Measurements from ENCODE around the gene UGT2B17.
"Not testable (repeated sequence)": the region's sequence is repeated elsewhere in the genome, so short reads cannot be mapped to it uniquely, and the experiment has no call there.

Gene UGT2B17

DNA sequence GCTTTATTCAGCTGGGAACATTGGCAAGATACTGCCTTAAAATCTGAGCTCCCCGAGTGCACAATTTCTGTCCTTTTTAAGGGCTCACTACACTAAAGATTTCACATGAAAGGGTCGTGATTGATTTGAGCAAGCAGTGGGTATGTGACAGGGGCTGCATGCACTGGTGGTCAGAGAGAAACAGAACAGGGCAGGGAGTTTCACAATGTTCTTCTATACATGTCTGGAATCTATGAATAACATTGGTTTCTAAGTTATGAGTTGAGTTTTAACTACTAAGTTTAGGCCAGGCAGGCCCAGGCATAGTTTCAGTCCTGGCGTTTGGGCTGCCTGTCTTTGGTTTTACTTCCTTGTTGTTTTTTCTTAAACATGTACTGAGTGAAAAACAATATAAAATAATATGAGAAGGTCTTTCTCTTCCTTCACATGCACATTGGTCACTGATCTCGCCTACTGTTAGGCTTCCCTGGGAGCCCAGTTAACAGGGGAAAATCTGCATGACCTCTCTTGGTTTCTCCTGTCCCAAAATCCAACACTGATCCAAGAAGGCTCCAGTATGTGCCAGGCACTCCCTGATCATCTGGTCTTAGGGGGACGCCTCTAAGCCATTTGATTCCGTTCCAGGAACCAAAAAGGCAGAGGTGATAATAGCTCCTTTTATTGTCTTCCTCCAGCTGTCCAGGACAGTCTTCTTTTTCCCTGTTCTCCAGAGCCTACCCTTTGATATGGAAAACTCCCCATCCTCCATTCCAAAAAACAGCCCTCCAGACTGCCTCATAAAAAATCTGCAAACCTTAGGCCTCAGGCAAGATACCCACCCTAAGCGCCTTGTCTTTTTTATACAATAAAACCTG is at the start of gene UGT2B17:
UGT2B17 (minus strand) TSS at position 51 of the 854 bp plus-strand sequence. CDS start 7,838 bp downstream, outside the sequence.
- no peak for DNase-seq (ENCODE audit: low read depth)

- DNase-seq (ENCODE audit: low read depth) = not testable (repeated sequence)
Observed at GRCh38 chr4:68622731-68623130, 46.6 kb upstream of the UGT2B17 start.

- DNase-seq (ENCODE audit: low read depth) = no peak
Observed at GRCh38 chr4:68617003-68617698, 41.0 kb upstream of the UGT2B17 start.

GRCh38 chr4:68615699-68616422 is 39.7 kb upstream of the UGT2B17 start:
- DNase-seq (ENCODE audit: low read depth) = no peak

- DNase-seq (ENCODE audit: low read depth) = no peak
Observed at GRCh38 chr4:68613752-68614151, 37.6 kb upstream of the UGT2B17 start.

DNA sequence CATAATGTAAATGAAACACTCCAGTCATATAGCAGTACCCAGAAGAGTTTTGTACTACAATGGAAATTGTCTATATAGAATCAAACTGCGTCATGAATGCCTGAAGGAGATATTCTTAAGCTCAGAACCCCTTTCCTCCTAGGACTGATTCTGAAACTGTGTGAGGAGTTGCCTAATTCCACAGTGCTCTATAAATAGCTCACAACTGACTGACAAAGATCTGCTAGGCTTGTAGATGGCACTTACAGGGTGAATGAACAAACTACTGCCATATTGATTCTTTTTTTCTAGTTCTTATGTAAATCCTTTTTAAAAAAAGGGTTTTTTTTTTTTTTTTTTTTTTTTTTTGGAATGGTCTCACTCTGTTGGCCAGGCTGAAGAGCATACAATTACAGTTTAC is 30.1 kb upstream of the UGT2B17 start:
- DNase-seq (ENCODE audit: low read depth) = no peak

GRCh38 chr4:68599150-68599549 is 23.0 kb upstream of the UGT2B17 start:
- DNase-seq (ENCODE audit: low read depth) = no peak

- DNase-seq (ENCODE audit: low read depth) = no peak
Observed at GRCh38 chr4:68597482-68597881, 21.4 kb upstream of the UGT2B17 start.

- no peak for DNase-seq (ENCODE audit: low read depth)
Observed at GRCh38 chr4:68594678-68595077, 18.6 kb upstream of the UGT2B17 start.

DNA sequence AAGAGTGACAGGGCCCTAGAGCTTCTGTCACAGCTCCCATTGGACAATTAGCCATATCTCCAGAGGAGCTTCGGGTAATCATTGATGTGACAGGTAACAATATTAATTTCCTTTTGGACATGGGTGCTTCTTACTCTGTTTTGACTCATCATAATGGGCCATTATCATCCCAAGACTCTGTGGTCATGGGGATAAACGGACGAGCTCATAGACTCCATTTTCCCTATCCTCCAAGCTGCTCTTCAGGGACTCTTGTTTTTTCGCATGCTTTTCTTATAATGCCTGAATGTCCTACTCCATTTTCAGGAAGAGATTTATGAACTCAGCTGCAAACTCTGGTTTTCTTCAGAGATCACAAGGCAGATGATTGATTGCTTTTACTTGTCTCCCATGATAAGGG is 17.0 kb upstream of the UGT2B17 start:
- no peak for DNase-seq (ENCODE audit: low read depth)

DNA sequence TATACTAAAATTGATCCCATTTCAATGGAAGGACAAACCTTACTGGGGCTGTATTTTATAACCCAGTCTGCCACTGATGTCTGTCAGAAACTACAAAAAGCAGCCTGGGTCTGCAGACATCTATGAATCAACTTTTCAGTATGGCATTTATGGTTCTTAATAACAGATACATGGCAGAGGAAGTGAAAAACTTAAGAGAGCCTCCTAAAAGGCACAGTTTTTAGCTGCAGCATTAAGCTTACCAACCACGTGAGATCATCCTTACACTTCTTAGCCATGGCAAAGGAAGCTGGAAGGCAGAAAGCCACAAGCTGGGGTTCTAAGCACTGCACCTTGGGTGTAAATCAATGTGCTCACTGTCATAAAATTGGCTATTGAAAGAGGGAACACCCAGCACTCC is 16.6 kb upstream of the UGT2B17 start:
- no peak for DNase-seq (ENCODE audit: low read depth)

DNA sequence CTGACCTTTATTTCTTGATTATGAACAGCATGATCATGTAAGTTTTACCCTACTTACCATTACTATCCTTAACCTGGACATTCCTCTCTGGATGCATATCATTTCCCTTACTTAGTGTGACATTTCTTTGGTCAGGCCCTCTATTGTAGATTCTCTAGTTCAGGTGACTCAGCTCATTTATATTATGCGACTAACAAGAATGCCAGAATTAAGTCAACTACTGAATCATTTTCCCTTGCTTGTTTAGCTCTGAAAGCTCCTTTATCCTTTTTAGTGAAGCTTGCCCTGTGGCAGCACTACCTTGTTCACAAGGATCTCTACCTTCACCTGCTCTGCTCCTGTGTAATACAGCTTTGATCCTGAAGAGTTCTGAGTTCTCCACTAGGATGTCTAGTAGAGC is 15.1 kb upstream of the UGT2B17 start:
- no peak for DNase-seq (ENCODE audit: low read depth)

- no peak for DNase-seq (ENCODE audit: low read depth)
Observed at GRCh38 chr4:68589790-68590189, 13.7 kb upstream of the UGT2B17 start.

- DNase-seq (ENCODE audit: low read depth) = no peak
Observed at GRCh38 chr4:68582339-68582717, 6.2 kb upstream of the UGT2B17 start.

GRCh38 chr4:68581383-68582338 is 5.5 kb upstream of the UGT2B17 start:
- no peak for DNase-seq (ENCODE audit: low read depth)

DNA sequence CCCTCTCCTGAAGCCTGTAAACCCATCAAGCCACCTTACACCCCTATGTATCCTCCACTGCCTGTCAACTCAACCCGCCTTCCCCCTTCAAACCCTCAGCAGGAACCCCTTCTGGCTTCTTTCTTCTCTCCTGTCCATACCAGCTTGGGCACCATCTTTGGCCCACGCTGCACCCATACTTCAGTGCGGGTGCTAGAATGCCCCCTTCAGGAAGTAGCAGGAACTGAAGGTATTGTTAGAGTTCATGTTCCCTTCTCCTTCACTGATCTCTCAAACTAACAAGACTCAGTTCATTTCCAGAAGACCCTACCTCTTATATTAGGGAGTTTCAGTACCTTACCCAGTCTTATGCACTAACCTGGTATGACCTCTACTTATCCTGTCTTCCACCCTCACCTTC is 1.5 kb upstream of the UGT2B17 start:
- DNase-seq (ENCODE audit: low read depth) = no peak

DNA sequence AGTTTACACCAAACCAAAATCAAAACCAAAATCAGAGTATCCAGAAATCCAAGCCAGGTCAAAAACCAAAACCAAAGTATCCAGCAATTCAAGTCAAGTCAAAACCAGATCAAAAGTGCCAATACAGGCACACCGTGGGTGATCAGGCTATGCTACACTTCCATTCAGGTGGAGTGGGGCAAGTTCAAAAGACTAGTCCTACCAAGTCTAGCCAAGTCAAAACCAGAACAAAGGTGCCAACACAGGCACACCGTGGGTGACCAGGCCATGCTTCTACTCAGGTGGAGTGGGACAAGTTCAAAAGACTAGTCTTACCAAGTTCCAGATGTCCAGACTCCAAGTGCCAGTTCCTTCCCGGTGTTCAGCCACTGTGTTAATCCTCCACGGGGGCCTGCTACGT is 486 bp downstream of the UGT2B17 start:
- not testable (repeated sequence) for DNase-seq (ENCODE audit: low read depth)

GRCh38 chr4:68575081-68575480 is 1.0 kb downstream of the UGT2B17 start:
- DNase-seq (ENCODE audit: low read depth) = no peak

- DNase-seq (ENCODE audit: low read depth) = no peak
Observed at GRCh38 chr4:68572653-68573170, 3.4 kb downstream of the UGT2B17 start.

GRCh38 chr4:68570122-68570507 is 6.0 kb downstream of the UGT2B17 start:
- no peak for DNase-seq (ENCODE audit: low read depth)

DNA sequence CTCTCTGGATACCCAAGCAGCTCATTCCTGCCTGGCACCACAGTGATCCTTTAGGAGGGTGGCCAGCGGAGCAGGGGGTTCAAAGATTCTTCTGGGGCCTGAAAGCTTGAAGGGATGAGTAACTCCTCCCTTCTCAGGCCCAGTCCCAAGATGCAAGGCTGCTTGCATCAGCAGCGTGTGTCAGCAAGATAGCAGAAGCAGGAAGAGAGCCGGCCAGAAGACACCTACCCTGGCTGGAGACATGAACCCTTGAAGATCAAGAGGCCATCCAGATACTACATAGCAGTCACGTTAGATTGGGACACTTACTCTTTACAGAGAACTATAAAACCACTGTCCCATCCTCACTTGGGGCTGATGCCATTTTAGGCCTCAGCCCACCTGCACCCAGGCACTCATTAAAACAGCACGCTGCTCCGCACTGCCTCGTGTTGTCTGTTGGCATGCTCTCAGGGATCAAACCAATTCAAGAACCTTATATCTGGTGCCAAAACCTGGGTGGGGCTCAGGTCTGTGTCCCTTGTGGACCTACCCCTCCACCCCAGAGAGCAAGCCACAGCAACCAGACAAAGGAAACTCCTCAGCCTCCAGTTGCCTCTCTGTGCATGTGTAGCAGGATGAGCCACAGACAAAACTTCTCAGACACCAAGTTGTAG is 6.5 kb downstream of the UGT2B17 start:
- no peak for DNase-seq (ENCODE audit: low read depth)

Measured in stimulated activated CD8-positive, alpha-beta memory T cell treated with anti-CD3 and anti-CD28 coated beads, Interleukin-12 subunit alpha, Interleukin-12 subunit beta, amount 100 ng/mL, for 4 hours (primary cell).